Tibial nerve (tissue), 3 donors: ENCODE data around the gene OR8K1.

ENCODE experiments used
- EP300 ChIP-seq, 2 donors: sonication (generic); formaldehyde crosslinking; IDR thresholded peaks; one replicate each; pipeline ENCODE4 v1.6.1; 2017; ENCODE audit warnings: antibody characterized with exemption in 2 of 2, mild to moderate bottlenecking in 1 of 2
- POLR2A ChIP-seq, 2 donors: fragments of 450-650 bp; IDR thresholded peaks; one replicate each; pipeline ENCODE4 v1.6.1; 2017; ENCODE audit warnings: antibody characterized with exemption in 2 of 2, mild to moderate bottlenecking in 2 of 2, moderate library complexity in 2 of 2

GRCh38 chr11:56394381-56394780 lies 48.5 kb downstream of the OR8K1 start:
- TF ChIP-seq POLR2A (IDR thresholded peaks at IDR 0.05) (no peak), EP300 (IDR thresholded peaks at IDR 0.05) (no peak)
